GM19395 (cell line): Measurements from ENCODE around the gene ADM2.

ENCODE experiments used
- ATAC-seq: cut with Tn5 transposase; IDR thresholded peaks from one replicate; pipeline ENCODE4 v1.9.1; 2021; ENCODE audit warnings: mild to moderate bottlenecking, moderate library complexity; ENCODE audit not compliant: unreplicated experiment

ADM2 gene

GRCh38 chr22:50445071-50445879 lies 36.1 kb upstream of the ADM2 start:
- no peak for ATAC-seq

- ATAC-seq = no peak
Observed at GRCh38 chr22:50445880-50446707, 35.2 kb upstream of the ADM2 start.

GRCh38 chr22:50446708-50447575 lies 34.4 kb upstream of the ADM2 start:
- no peak for ATAC-seq

GRCh38 chr22:50447576-50448551 lies 33.5 kb upstream of the ADM2 start:
- ATAC-seq = no peak

- no peak for ATAC-seq
Observed at GRCh38 chr22:50452649-50453048, 28.7 kb upstream of the ADM2 start.

GRCh38 chr22:50454556-50455075 lies 26.7 kb upstream of the ADM2 start:
- ATAC-seq = no peak

GRCh38 chr22:50455201-50455600 lies 26.1 kb upstream of the ADM2 start:
- no peak for ATAC-seq

GRCh38 chr22:50456026-50456425 lies 25.3 kb upstream of the ADM2 start:
- ATAC-seq = no peak

- ATAC-seq = no peak
Observed at GRCh38 chr22:50456466-50457234, 24.7 kb upstream of the ADM2 start.

- ATAC-seq = no peak
Observed at GRCh38 chr22:50459016-50459415, 22.3 kb upstream of the ADM2 start.

- ATAC-seq = no peak
Observed at GRCh38 chr22:50459496-50460140, 21.7 kb upstream of the ADM2 start.

GRCh38 chr22:50460938-50461337 lies 20.4 kb upstream of the ADM2 start:
- ATAC-seq = no peak

- ATAC-seq = no peak
Observed at GRCh38 chr22:50461536-50461935, 19.8 kb upstream of the ADM2 start.

GRCh38 chr22:50461979-50462540 lies 19.3 kb upstream of the ADM2 start:
- no peak for ATAC-seq

- no peak for ATAC-seq
Observed at GRCh38 chr22:50463188-50463900, 18.0 kb upstream of the ADM2 start.

- no peak for ATAC-seq
Observed at GRCh38 chr22:50464451-50464850, 16.9 kb upstream of the ADM2 start.

- ATAC-seq = no peak
Observed at GRCh38 chr22:50465066-50465930, 16.0 kb upstream of the ADM2 start.
